HCT116 (cell line): ENCODE measurements around the gene FGF6.

Source experiments
- CEBPB ChIP-seq: IDR thresholded peaks from 2 replicates; pipeline ENCODE4 v1.6.1; 2012; ENCODE audit warnings: low read depth
- CTCF ChIP-seq, 3 experiments: fragments of 200-600 bp in 1 of 3; sonication (generic) in 1 of 3; IDR thresholded peaks in 2 of 3; conservative IDR thresholded peaks in 1 of 3; 2 replicates each; pipeline ENCODE4 v1.5.1; 2012 to 2017; ENCODE audit warnings: low read depth in 2 of 3, low read length in 2 of 3, antibody characterized with exemption in 1 of 3, borderline replicate concordance in 1 of 3, control low read depth in 1 of 3, mild to moderate bottlenecking in 1 of 3, mixed read lengths in 1 of 3, mixed run types in 1 of 3, moderate library complexity in 1 of 3; ENCODE audit not compliant: insufficient read depth in 1 of 3
- EZH2 ChIP-seq: fragments of 200-600 bp; sonication (generic); IDR thresholded peaks from 2 replicates; pipeline ENCODE4 v1.6.1; 2017; ENCODE audit warnings: antibody characterized with exemption, mixed run types
- EZH2phosphoT487 ChIP-seq: fragments of 200-600 bp; IDR thresholded peaks from 2 replicates; pipeline ENCODE4 v1.6.1; 2018; ENCODE audit warnings: antibody characterized with exemption, borderline replicate concordance
- FOSL1 ChIP-seq: IDR thresholded peaks from 2 replicates; pipeline ENCODE4 v1.6.1; 2012; ENCODE audit warnings: low read depth
- POLR2A ChIP-seq: IDR thresholded peaks from 2 replicates; pipeline ENCODE4 v1.7.0; 2011; ENCODE audit warnings: borderline replicate concordance; ENCODE audit not compliant: insufficient read depth, insufficient read length; ENCODE audit errors: extremely low read depth
- POLR2AphosphoS5 ChIP-seq: IDR thresholded peaks from 2 replicates; pipeline ENCODE4 v1.6.1; 2011; ENCODE audit warnings: mild to moderate bottlenecking, low read depth, low read length, moderate library complexity
- RAD21 ChIP-seq: IDR thresholded peaks from 2 replicates; pipeline ENCODE4 v1.6.1; 2012; ENCODE audit warnings: low read depth, mild to moderate bottlenecking
- REST ChIP-seq: IDR thresholded peaks from 2 replicates; pipeline ENCODE4 v1.6.1; 2012; ENCODE audit warnings: low read depth
- SIN3A ChIP-seq: IDR thresholded peaks from 2 replicates; pipeline ENCODE4 v1.6.1; 2012; ENCODE audit warnings: low read depth
- SP1 ChIP-seq: IDR thresholded peaks from 2 replicates; pipeline ENCODE4 v1.6.1; 2012; ENCODE audit warnings: low read depth
- TCF7L2 ChIP-seq: IDR thresholded peaks from 2 replicates; pipeline ENCODE4 v1.7.0; 2011; ENCODE audit warnings: borderline replicate concordance, inconsistent platforms; ENCODE audit not compliant: insufficient read depth, insufficient read length; ENCODE audit errors: extremely low read depth
- YY1 ChIP-seq: IDR thresholded peaks from 2 replicates; pipeline ENCODE4 v1.6.1; 2011; ENCODE audit warnings: low read length, low read depth, moderate library complexity, mild to moderate bottlenecking; ENCODE audit not compliant: insufficient replicate concordance; ENCODE audit errors: extremely low read depth
- ZNF274 ChIP-seq: fragments of 200-500 bp; sonication (Bioruptor generic); IDR thresholded peaks from 2 replicates; pipeline ENCODE4 v1.6.1; 2014; ENCODE audit warnings: mild to moderate bottlenecking, low read depth, low read length, inconsistent platforms

- TF ChIP-seq ZNF274: no peak
- TF ChIP-seq CTCF (IDR thresholded peaks at IDR 0.05 in 2 of 3, conservative IDR thresholded peaks at IDR 0.05 in 1 of 3; ENCODE audit: borderline replicate concordance in 1 of 3, insufficient read depth in 1 of 3, low read depth in 2 of 3, low read length in 2 of 3): no peak
- TF ChIP-seq SP1: no peak
- no peak for TF ChIP-seq POLR2A
- TF ChIP-seq REST: no peak
- no peak for TF ChIP-seq RAD21
- TF ChIP-seq EZH2phosphoT487: no peak
- no peak for TF ChIP-seq EZH2
- no peak for TF ChIP-seq FOSL1
- TF ChIP-seq TCF7L2: no peak
- no peak for TF ChIP-seq POLR2AphosphoS5
- TF ChIP-seq YY1: no peak
- TF ChIP-seq CEBPB: no peak
- TF ChIP-seq SIN3A: no peak
Observed at GRCh38 chr12:4489556-4489955, 43.9 kb upstream of the FGF6 start.
